HepG2 (cell line): ENCODE data around the gene ECE2. TPM values are rescaled to one million over a fixed set of nuclear protein-coding genes. Genes with fewer than 3 reads are reported as not detected.
A peak's percentile ranks its signal among the peaks of the same experiment; 100 is the strongest.

ENCODE experiments used
- ATF7 ChIP-seq, 2 experiments: fragments of 450-650 bp in 1 of 2; sonication (generic) in 1 of 2; formaldehyde crosslinking in 1 of 2; IDR thresholded peaks; 2 replicates each; pipeline versions ENCODE4 v1.4.0 to v1.6.1; 2016 to 2020; ENCODE audit warnings: antibody characterized with exemption in 1 of 2, mild to moderate bottlenecking in 1 of 2, missing genetic modification reagents in 1 of 2
- CENPT ChIP-seq: sonication (generic); formaldehyde crosslinking; IDR thresholded peaks from 2 replicates; pipeline ENCODE4 v1.8.0; 2022; ENCODE audit warnings: low read depth, mild to moderate bottlenecking, moderate library complexity, missing genetic modification reagents
- FOXA1 ChIP-seq, 2 experiments: fragments of 450-650 bp in 1 of 2; sonication (generic) in 1 of 2; formaldehyde crosslinking in 1 of 2; IDR thresholded peaks; 2 replicates each; pipeline versions ENCODE4 v1.4.0 to v1.6.1; 2016 to 2020; ENCODE audit warnings: missing genetic modification reagents in 1 of 2
- MATR3 ChIP-seq: sonication (generic); formaldehyde crosslinking; IDR thresholded peaks from 2 replicates; pipeline ENCODE4 v1.4.0; 2020; ENCODE audit warnings: missing genetic modification reagents
- ZBTB3 ChIP-seq: sonication (generic); formaldehyde crosslinking; IDR thresholded peaks from 2 replicates; pipeline ENCODE4 v1.4.0; 2020; ENCODE audit warnings: low read depth, mild to moderate bottlenecking, moderate library complexity, missing genetic modification reagents, borderline replicate concordance
- ZFAT ChIP-seq: sonication (generic); formaldehyde crosslinking; conservative IDR thresholded peaks from 2 replicates; pipeline ENCODE4 v1.8.1; 2023; ENCODE audit warnings: missing genetic modification reagents, inconsistent platforms
- ZFP36 ChIP-seq: fragments of 150-350 bp; IDR thresholded peaks from 2 replicates; pipeline ENCODE4 v1.6.1; 2018; ENCODE audit warnings: borderline replicate concordance, low read length, low read depth; ENCODE audit not compliant: partially characterized antibody
- ZFP41 ChIP-seq: sonication (generic); formaldehyde crosslinking; IDR thresholded peaks from 2 replicates; pipeline ENCODE4 v1.4.0; 2020; ENCODE audit warnings: mild to moderate bottlenecking, missing genetic modification reagents, borderline replicate concordance
- ZKSCAN1 ChIP-seq: fragments of 150-350 bp; IDR thresholded peaks from 2 replicates; pipeline ENCODE4 v1.6.1; 2014; ENCODE audit warnings: low read length
- ZNF225 ChIP-seq: sonication (generic); formaldehyde crosslinking; IDR thresholded peaks from 2 replicates; pipeline ENCODE4 v1.4.0; 2020; ENCODE audit warnings: mild to moderate bottlenecking, missing genetic modification reagents
- ZNF230 ChIP-seq: sonication (generic); formaldehyde crosslinking; IDR thresholded peaks from 2 replicates; pipeline ENCODE4 v1.4.0; 2020; ENCODE audit warnings: mild to moderate bottlenecking, missing genetic modification reagents
- ZNF747 ChIP-seq: sonication (generic); formaldehyde crosslinking; IDR thresholded peaks from 2 replicates; pipeline ENCODE4 v1.8.1; 2023; ENCODE audit warnings: missing genetic modification reagents, mild to moderate bottlenecking, borderline replicate concordance
- ZNF768 ChIP-seq: sonication (generic); formaldehyde crosslinking; IDR thresholded peaks from 2 replicates; pipeline ENCODE4 v1.4.0; 2020; ENCODE audit warnings: missing genetic modification reagents
- polyA plus RNA-seq, 8 experiments: library from polyadenylated mRNA; depleted of rRNA in 3 of 8; stranded (reverse) in 7 of 8; unstranded in 1 of 8; fragments of >200 nt; fragmentation: Illumina TruSeq in 4 of 8; extraction: Trizol in 4 of 8; gene quantifications; 2 replicates each; pipeline versions ENCODE4 v1.2.1 to v1.2.3, GENCODE V29; 2011 to 2016; ENCODE audit warnings: low read depth in 4 of 8, missing spikeins in 1 of 8, mixed read lengths in 1 of 8; ENCODE audit not compliant: insufficient read depth in 1 of 8
- total RNA-seq, 5 experiments: library from RNA; depleted of rRNA; stranded (reverse); fragments of >200 nt; fragmentation: Illumina TruSeq; extraction: Trizol; gene quantifications; 2 replicates each; pipeline ENCODE4 v1.2.3, GENCODE V29; 2016; ENCODE audit warnings: low read depth in 1 of 5
- TF ChIP-seq, protein P1 (sequence below): sonication (generic); formaldehyde crosslinking; IDR thresholded peaks from 2 replicates; pipeline ENCODE4 v1.4.0; 2020; ENCODE audit warnings: mild to moderate bottlenecking, missing genetic modification reagents, borderline replicate concordance
- TF ChIP-seq, protein P2 (sequence below): sonication (generic); formaldehyde crosslinking; IDR thresholded peaks from 2 replicates; pipeline ENCODE4 v1.8.1; 2022; ENCODE audit warnings: mild to moderate bottlenecking, missing genetic modification reagents
- TF ChIP-seq, protein P3 (sequence below): IDR thresholded peaks from 2 replicates; pipeline ENCODE4 v1.6.1; 2016
- TF ChIP-seq, protein P4 (sequence below): sonication (generic); formaldehyde crosslinking; IDR thresholded peaks from 2 replicates; pipeline ENCODE4 v1.4.0; 2020; ENCODE audit warnings: missing genetic modification reagents, low read depth, mild to moderate bottlenecking, borderline replicate concordance
- TF ChIP-seq, protein P5 (sequence below): sonication (generic); formaldehyde crosslinking; IDR thresholded peaks from 2 replicates; pipeline ENCODE4 v1.4.0; 2020; ENCODE audit warnings: mild to moderate bottlenecking, low read depth, missing genetic modification reagents
- TF ChIP-seq, protein P6 (sequence below): sonication (generic); IDR thresholded peaks from 2 replicates; pipeline ENCODE4 v1.6.1; 2016; ENCODE audit warnings: low read depth, borderline replicate concordance

ECE2 gene
- total and polyA plus RNA-seq, 2 of the 13 experiments (the other 11 are each of a cell fraction or from before 2014, with no cell fraction given) = not detected

DNA sequence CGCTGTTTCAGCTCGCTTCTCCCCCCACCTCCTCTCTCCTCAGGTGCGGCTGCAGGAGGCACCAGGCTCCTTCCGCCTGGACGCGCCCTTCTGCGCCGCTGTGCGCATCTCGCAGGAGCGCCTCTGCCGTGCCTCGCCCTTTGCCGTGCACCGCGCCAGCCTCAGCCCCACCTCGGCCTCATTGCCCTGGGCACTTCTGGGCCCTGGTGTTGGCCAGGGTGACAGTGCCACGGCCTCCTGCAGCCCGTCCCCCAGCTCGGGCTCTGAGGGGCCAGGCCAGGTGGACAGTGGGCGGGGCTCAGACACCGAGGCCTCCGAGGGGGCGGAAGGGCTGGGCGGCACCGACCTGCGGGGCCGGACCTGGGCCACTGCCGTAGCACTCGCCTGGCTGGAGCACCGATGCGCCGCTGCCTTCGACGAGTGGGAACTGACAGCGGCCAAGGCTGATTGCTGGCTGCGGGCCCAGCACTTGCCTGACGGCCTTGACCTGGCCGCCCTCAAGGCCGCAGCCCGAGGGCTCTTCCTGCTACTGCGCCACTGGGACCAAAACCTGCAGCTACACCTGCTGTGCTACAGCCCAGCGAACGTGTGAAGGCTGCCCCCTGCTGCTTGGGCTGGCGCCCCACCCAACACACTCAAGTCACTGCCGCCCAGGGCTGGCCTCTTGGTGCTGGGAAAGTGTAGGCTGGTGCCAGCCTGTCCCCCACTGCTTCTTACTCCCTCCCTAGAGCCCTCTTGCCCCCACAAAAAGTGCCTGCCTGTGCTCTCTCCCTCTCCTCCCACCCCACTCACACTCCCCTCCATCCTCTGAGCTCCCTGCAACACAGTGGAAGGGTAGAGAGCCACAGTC lies 34.1 kb upstream of the ECE2 start (continued):
- TF ChIP-seq, protein P1, sequence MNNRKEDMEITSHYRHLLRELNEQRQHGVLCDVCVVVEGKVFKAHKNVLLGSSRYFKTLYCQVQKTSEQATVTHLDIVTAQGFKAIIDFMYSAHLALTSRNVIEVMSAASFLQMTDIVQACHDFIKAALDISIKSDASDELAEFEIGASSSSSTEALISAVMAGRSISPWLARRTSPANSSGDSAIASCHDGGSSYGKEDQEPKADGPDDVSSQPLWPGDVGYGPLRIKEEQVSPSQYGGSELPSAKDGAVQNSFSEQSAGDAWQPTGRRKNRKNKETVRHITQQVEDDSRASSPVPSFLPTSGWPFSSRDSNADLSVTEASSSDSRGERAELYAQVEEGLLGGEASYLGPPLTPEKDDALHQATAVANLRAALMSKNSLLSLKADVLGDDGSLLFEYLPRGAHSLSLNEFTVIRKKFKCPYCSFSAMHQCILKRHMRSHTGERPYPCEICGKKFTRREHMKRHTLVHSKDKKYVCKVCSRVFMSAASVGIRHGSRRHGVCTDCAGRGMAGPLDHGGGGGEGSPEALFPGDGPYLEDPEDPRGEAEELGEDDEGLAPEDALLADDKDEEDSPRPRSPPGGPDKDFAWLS (CRISPR knock-in tag) = peak; percentile 95
- TF ChIP-seq MATR3 (CRISPR knock-in tag) (no peak), ZNF747 (CRISPR knock-in tag) (peak; percentile 95; the same call in 1 of the 2 replicates), ZFP41 (peak; percentile 9; the same call in 1 of the 2 replicates), ATF7 (IDR thresholded peaks at IDR 0.05) (no peak), ATF7 (CRISPR knock-in tag; IDR thresholded peaks at IDR 0.05) (no peak; the same call in 1 of the 2 replicates), CENPT (CRISPR knock-in tag) (no peak; the same call in 1 of the 2 replicates), FOXA1 (IDR thresholded peaks at IDR 0.05) (no peak), FOXA1 (CRISPR knock-in tag; IDR thresholded peaks at IDR 0.05) (0 out of 2 replicates have a peak, but pooled peaks have one; percentile 20), ZFP36 (no peak), ZNF230 (CRISPR knock-in tag) (peak; percentile 82; the same call in 1 of the 2 replicates), ZNF768 (CRISPR knock-in tag) (peak; percentile 78; the same call in 1 of the 2 replicates), ZKSCAN1 (no peak), ZFAT (CRISPR knock-in tag) (0 out of 2 replicates have a peak, but pooled peaks have one; percentile 57), ZBTB3 (CRISPR knock-in tag) (peak; percentile 72; the same call in 1 of the 2 replicates), ZNF225 (CRISPR knock-in tag) (peak; percentile 23; the same call in 1 of the 2 replicates)
- TF ChIP-seq, protein P2, sequence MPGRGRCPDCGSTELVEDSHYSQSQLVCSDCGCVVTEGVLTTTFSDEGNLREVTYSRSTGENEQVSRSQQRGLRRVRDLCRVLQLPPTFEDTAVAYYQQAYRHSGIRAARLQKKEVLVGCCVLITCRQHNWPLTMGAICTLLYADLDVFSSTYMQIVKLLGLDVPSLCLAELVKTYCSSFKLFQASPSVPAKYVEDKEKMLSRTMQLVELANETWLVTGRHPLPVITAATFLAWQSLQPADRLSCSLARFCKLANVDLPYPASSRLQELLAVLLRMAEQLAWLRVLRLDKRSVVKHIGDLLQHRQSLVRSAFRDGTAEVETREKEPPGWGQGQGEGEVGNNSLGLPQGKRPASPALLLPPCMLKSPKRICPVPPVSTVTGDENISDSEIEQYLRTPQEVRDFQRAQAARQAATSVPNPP (CRISPR knock-in tag) = peak; percentile 76; the same call in 1 of the 2 replicates
- TF ChIP-seq, protein P3, sequence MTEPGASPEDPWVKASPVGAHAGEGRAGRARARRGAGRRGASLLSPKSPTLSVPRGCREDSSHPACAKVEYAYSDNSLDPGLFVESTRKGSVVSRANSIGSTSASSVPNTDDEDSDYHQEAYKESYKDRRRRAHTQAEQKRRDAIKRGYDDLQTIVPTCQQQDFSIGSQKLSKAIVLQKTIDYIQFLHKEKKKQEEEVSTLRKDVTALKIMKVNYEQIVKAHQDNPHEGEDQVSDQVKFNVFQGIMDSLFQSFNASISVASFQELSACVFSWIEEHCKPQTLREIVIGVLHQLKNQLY (CRISPR knock-in tag) = no peak
- TF ChIP-seq, protein P4, sequence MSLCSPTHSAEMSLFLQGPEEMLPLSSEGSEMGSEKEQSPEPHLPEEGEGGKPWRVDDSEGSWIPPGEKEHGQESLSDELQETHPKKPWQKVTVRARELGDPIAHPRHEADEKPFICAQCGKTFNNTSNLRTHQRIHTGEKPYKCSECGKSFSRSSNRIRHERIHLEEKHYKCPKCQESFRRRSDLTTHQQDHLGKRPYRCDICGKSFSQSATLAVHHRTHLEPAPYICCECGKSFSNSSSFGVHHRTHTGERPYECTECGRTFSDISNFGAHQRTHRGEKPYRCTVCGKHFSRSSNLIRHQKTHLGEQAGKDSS (CRISPR knock-in tag) = peak; percentile 95
- TF ChIP-seq, protein P5, sequence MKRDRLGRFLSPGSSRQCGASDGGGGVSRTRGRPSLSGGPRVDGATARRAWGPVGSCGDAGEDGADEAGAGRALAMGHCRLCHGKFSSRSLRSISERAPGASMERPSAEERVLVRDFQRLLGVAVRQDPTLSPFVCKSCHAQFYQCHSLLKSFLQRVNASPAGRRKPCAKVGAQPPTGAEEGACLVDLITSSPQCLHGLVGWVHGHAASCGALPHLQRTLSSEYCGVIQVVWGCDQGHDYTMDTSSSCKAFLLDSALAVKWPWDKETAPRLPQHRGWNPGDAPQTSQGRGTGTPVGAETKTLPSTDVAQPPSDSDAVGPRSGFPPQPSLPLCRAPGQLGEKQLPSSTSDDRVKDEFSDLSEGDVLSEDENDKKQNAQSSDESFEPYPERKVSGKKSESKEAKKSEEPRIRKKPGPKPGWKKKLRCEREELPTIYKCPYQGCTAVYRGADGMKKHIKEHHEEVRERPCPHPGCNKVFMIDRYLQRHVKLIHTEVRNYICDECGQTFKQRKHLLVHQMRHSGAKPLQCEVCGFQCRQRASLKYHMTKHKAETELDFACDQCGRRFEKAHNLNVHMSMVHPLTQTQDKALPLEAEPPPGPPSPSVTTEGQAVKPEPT = 0 out of 2 replicates have a peak, but pooled peaks have one; percentile 82
- TF ChIP-seq, protein P6, sequence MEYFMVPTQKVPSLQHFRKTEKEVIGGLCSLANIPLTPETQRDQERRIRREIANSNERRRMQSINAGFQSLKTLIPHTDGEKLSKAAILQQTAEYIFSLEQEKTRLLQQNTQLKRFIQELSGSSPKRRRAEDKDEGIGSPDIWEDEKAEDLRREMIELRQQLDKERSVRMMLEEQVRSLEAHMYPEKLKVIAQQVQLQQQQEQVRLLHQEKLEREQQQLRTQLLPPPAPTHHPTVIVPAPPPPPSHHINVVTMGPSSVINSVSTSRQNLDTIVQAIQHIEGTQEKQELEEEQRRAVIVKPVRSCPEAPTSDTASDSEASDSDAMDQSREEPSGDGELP = peak; percentile 74; the same call in 1 of the 2 replicates
